ENCODE measurements around the gene GFY. TPM values are rescaled to one million over a fixed set of nuclear protein-coding genes. Genes with fewer than 3 reads are reported as not detected.

The GFY gene, protein sequence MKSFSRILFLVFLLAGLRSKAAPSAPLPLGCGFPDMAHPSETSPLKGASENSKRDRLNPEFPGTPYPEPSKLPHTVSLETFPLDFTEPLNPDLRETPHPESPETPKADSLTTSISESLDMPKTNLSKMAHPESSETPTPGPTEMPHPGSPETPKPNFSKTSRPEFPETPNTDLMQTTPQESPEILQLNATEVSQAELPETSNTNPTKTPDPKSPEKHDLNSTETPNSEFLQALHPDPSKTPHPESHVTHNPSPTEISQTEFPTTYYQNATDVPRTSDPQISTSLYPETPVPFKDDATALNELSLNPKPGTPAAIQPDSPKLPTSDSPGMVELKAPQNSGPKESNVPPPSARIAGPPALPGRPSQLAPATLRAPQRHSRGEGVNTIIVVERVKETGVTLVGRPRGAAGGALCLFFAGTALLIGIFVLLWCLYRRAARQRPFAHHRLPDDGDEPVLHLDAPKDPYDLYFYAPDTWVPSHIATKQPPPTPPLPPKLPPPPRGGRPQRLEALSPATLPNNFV
- polyA plus RNA-seq = not detected

- 29 to 64% (median 62%) methylated on average over 7 of the region's 7 CpGs for WGBS, 3 donors
- H3K27ac ChIP-seq (ENCODE audit: low read depth, low read length) = no peak within 1 kb of the TSS
Measured at GRCh38 chr19:49425178-49425577, at the start of gene GFY. GFY (plus strand) TSS chr19:49425388; CDS start chr19:49426431, 1,043 bp downstream.

- no peak overlapping the region for H3K27ac ChIP-seq (ENCODE audit: low read depth, low read length)
- 61 to 75% (median 69%) methylated on average over 3 of the region's 3 CpGs for WGBS, 3 donors
Measured at GRCh38 chr19:49378512-49378911, 46.7 kb upstream of the GFY start.

DNA sequence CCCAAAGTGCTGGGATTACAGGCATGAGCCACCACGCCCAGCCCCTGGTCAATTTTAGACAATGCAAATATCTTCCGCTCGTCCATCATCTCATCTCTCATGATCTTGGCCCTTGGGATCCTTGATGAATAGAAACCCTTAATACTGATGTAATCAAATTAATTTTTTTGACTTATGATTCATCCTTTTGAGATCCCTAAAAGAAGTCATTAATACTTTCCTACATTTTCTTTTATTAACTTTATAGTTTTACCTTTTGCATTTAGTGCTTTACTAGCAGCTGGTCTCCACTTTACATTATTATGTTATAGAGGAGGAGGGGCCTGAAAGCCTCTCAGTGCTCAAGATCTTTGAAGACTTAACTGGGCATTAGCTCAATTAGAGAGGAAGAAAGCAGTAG lies 44.8 kb upstream of the GFY start:
- WGBS, 3 donors = 92 to 98% (median 95%) methylated on average over 3 of the region's 3 CpGs
- H3K27ac ChIP-seq (ENCODE audit: low read depth, low read length) = no peak overlapping the region

- no peak overlapping the region for H3K27ac ChIP-seq (ENCODE audit: low read depth, low read length)
- 91 to 94% (median 93%) methylated on average over 5 of the region's 5 CpGs for WGBS, 3 donors
Measured at GRCh38 chr19:49382639-49383038, 42.5 kb upstream of the GFY start.

DNA sequence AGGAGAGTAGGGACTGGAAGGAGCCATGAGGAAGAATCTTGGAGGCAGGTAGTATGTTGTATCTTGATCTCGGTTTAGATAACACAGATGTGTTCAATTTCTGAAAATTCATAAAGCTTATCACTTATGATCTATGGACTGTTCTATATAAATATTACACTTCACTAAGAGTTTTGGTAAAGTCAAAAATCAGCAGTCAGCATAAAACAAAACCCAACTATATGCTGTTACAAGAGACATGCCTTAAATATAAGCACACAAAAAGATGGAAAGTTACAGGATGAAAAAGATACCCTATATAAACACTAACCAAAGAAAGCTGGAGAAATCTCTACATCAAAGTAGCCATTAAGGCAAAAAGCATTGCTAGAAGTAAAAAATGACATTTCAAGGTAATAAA lies 41.6 kb upstream of the GFY start:
- WGBS, 3 donors = 45 to 96% (median 56%) methylated on average over 1 of the region's 1 CpG
- no peak overlapping the region for H3K27ac ChIP-seq (ENCODE audit: low read depth, low read length)

- H3K27ac ChIP-seq (ENCODE audit: low read depth, low read length) = no peak within 1 kb of the TSS
- WGBS, 3 donors = 36 to 52% (median 50%) methylated on average over 40 of the region's 40 CpGs
Measured at GRCh38 chr19:49387936-49388372, 37.2 kb upstream of the GFY start, which contains the start of gene KASH5. KASH5 (plus strand) TSS chr19:49388249; CDS start chr19:49390884, 2,635 bp downstream.

- WGBS, 3 donors = 90% methylated on average over 20 of the region's 20 CpGs
- H3K27ac ChIP-seq (ENCODE audit: low read depth, low read length) = no peak overlapping the region
Measured at GRCh38 chr19:49389406-49389805, 35.8 kb upstream of the GFY start.

GRCh38 chr19:49390131-49390928 lies 34.9 kb upstream of the GFY start:
- H3K27ac ChIP-seq (ENCODE audit: low read depth, low read length) = no peak overlapping the region
- WGBS, 3 donors = 48 to 74% (median 70%) methylated on average over 24 to 26 of the region's 26 CpGs

DNA sequence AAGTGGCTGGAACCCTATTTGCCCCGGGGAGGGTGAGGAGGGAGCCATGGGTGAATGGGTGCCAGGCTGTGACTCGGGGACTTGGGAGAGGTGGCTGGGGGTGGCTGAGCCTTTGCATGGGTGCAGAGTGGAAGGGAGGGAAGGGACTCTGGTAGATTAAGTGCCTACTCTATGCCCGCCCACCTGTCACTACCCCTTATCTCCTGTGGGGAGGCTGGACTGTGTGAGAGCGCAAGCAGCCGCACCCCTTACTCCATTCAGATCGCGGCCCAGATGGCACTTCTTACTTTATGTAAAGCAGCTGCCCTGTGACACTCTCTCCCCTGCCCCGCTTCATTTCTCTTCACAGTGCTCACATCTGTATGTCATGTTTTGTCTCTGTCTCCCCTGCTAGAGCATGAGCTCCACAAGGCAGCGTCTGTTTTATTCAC lies 34.2 kb upstream of the GFY start:
- H3K27ac ChIP-seq (ENCODE audit: low read depth, low read length) = no peak overlapping the region
- 22 to 63% (median 57%) methylated on average over 9 of the region's 9 CpGs for whole genome bisulfite sequencing, 3 donors

- 22 to 27% (median 26%) methylated on average over 13 to 14 of the region's 14 CpGs for WGBS, 3 donors
- H3K27ac ChIP-seq (ENCODE audit: low read depth, low read length) = no peak overlapping the region
Measured at GRCh38 chr19:49391581-49392399, 33.4 kb upstream of the GFY start.

DNA sequence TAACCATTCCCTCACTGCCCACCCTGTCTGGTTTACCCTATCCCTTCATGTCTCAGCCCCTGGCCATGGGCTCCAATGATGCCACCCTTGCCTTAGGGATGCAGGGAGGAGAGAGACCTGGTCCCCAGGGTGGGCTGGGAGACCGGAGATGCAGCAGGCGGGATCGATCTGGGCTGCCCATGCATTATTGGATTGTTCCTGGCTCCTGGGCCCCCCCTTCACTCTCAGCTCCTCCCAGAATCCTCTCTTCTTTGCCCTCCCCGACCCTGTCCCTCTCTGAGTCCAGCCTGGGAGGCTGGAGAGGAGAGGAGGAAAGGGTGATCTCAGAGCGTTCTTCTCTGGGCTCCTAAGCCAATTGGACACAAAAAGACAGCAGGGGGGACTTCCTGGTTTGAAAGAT lies 31.3 kb upstream of the GFY start:
- H3K27ac ChIP-seq (ENCODE audit: low read depth, low read length) = no peak overlapping the region
- WGBS, 3 donors = 45 to 62% (median 61%) methylated on average over 4 to 5 of the region's 5 CpGs

- WGBS, 3 donors = 74 to 80% (median 79%) methylated on average over 15 of the region's 15 CpGs
- no peak overlapping the region for H3K27ac ChIP-seq (ENCODE audit: low read depth, low read length)
Measured at GRCh38 chr19:49395581-49396407, 29.4 kb upstream of the GFY start.

- H3K27ac ChIP-seq (ENCODE audit: low read depth, low read length) = no peak overlapping the region
- 77 to 85% (median 79%) methylated on average over 8 of the region's 8 CpGs for WGBS, 3 donors
Measured at GRCh38 chr19:49396738-49397505, 28.3 kb upstream of the GFY start.

DNA sequence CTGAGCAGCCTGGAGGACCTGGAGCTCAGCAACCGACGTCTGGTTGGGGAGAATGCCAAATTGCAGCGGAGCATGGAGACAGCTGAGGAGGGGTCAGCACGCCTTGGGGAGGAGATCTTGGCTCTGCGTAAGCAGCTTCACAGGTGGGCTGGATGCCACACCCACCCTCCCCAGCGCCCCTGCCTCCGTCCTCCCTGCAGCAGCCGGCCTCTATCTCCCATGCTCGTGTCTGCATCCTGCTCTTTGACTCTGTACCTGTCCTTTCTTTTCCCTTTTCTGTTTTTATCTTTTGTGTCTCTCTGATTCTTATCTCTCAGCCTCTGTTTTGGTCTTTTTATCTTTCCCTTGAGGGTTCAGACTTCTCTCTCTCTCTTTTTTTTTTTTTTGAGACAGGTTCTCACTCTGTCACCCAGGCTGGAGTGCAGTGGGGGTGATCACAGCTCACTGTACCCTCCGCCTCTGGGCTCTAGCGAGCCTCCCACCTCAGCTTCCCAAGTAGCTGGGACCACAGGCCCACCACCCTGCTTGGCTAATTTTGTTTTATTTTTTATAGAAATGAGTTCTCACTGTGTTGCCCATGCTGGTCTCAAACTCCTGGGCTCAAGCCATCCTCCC lies 27.1 kb upstream of the GFY start:
- 73 to 85% (median 76%) methylated on average over 11 of the region's 11 CpGs for WGBS, 3 donors
- no peak overlapping the region for H3K27ac ChIP-seq (ENCODE audit: low read depth, low read length)

DNA sequence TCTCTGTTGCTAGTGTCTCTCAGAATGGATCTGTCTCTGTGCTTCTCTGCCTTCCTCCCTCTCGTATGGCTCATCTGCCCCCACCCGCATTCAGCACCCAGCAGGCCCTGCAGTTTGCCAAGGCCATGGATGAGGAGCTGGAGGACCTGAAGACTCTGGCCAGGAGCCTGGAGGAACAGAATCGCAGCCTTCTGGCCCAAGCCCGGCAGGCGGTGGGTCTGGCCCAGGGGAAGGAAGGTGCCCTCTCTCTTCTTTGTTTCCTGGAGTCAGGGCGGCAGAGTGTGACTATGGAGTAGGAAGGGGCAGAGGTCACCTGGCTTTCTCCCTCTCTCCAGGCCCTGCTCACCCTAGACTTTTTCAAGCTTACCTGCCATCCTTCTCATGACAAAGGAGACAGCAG lies 26.3 kb upstream of the GFY start:
- H3K27ac ChIP-seq (ENCODE audit: low read depth, low read length) = no peak overlapping the region
- 85 to 88% (median 87%) methylated on average over 6 of the region's 6 CpGs for WGBS, 3 donors

- WGBS, 3 donors = 76 to 87% (median 83%) methylated on average over 6 of the region's 6 CpGs
- H3K27ac ChIP-seq (ENCODE audit: low read depth, low read length) = no peak overlapping the region
Measured at GRCh38 chr19:49400029-49400428, 25.2 kb upstream of the GFY start.

Data from adipose tissue (tissue), 3 donors.